DND-41 (cell line): ENCODE measurements around the gene FFAR4.

Experiments
- EZH2 ChIP-seq: IDR thresholded peaks from 3 replicates; pipeline ENCODE4 v1.6.1; 2012; ENCODE audit warnings: borderline replicate concordance, low read depth, mild to moderate bottlenecking, moderate library complexity, low read length, inconsistent platforms; ENCODE audit not compliant: severe bottlenecking
- TF ChIP-seq, protein P1 (sequence below): IDR thresholded peaks from 2 replicates; pipeline ENCODE4 v1.5.1; 2012; ENCODE audit warnings: borderline replicate concordance, low read length, moderate library complexity, mild to moderate bottlenecking; ENCODE audit not compliant: poor library complexity, severe bottlenecking; ENCODE audit errors: extremely low read depth

GRCh38 chr10:93579985-93580711 lies 13.7 kb downstream of the FFAR4 start:
- TF ChIP-seq EZH2 = no peak
- TF ChIP-seq, protein P1, sequence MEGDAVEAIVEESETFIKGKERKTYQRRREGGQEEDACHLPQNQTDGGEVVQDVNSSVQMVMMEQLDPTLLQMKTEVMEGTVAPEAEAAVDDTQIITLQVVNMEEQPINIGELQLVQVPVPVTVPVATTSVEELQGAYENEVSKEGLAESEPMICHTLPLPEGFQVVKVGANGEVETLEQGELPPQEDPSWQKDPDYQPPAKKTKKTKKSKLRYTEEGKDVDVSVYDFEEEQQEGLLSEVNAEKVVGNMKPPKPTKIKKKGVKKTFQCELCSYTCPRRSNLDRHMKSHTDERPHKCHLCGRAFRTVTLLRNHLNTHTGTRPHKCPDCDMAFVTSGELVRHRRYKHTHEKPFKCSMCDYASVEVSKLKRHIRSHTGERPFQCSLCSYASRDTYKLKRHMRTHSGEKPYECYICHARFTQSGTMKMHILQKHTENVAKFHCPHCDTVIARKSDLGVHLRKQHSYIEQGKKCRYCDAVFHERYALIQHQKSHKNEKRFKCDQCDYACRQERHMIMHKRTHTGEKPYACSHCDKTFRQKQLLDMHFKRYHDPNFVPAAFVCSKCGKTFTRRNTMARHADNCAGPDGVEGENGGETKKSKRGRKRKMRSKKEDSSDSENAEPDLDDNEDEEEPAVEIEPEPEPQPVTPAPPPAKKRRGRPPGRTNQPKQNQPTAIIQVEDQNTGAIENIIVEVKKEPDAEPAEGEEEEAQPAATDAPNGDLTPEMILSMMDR = no peak
